IMR-90 (cell line): ENCODE measurements around the gene SPECC1L. TPM values are rescaled to one million over a fixed set of nuclear protein-coding genes. Genes with fewer than 3 reads are reported as not detected.

Experiments
- ATAC-seq: fragments of 200-7000 bp; cut with Tn5 transposase; 2 replicates; pipeline ENCODE4 v1.9.1; 2020; ENCODE audit warnings: low read depth, mild to moderate bottlenecking, moderate library complexity
- BruUV-seq: library from RNA; stranded (reverse); fragments of 400-500 nt; replicated peaks from 2 replicates; lab custom pipeline; 2021; lab: Mats Ljungman, UMichigan
- CTCF ChIA-PET: fragments of 300-600 bp; formaldehyde crosslinking; extraction: SDS; loops from one replicate; lab custom pipeline; 2021; ENCODE audit warnings: antibody characterized with exemption; lab: Yijun Ruan, JAX
- POLR2A ChIA-PET: fragments of 300-600 bp; sonication (Branson Sonifier 250); formaldehyde crosslinking; loops from one replicate; lab custom pipeline; 2022; ENCODE audit warnings: antibody characterized with exemption; ENCODE audit not compliant: unreplicated experiment; lab: Charles Lee
- DNase-seq: peaks from one replicate; pipeline ENCODE4 v3.0.0; 2013
- H2AFZ ChIP-seq: replicated peaks from 2 replicates; pipeline ENCODE3; 2013; ENCODE audit warnings: low read length, mild to moderate bottlenecking; ENCODE audit not compliant: poor library complexity
- H2AK5ac ChIP-seq: 2 replicates; pipeline ENCODE4 v1.6.1; 2013; ENCODE audit warnings: low read depth, low read length, inconsistent platforms
- H2AK9ac ChIP-seq: replicated peaks from 2 replicates; pipeline ENCODE3; 2013; ENCODE audit warnings: mild to moderate bottlenecking, low read depth, low read length, moderate library complexity; ENCODE audit not compliant: poor library complexity
- H2BK120ac ChIP-seq: 2 replicates; pipeline ENCODE4 v1.6.1; 2013; ENCODE audit warnings: low read depth, low read length, inconsistent platforms
- H2BK15ac ChIP-seq: 3 replicates; pipeline ENCODE4 v1.6.1; 2013; ENCODE audit warnings: low read depth, low read length, inconsistent platforms
- H2BK20ac ChIP-seq: 2 replicates; pipeline ENCODE4 v1.6.1; 2013; ENCODE audit warnings: low read depth, mild to moderate bottlenecking, inconsistent platforms, low read length, moderate library complexity
- H2BK5ac ChIP-seq: 2 replicates; pipeline ENCODE4 v1.6.1; 2013; ENCODE audit warnings: mild to moderate bottlenecking, low read depth, low read length, inconsistent platforms; ENCODE audit not compliant: poor library complexity, severe bottlenecking
- H3K14ac ChIP-seq: replicated peaks from 2 replicates; pipeline ENCODE4 v1.6.1; 2013; ENCODE audit warnings: low read depth, low read length, inconsistent platforms
- H3K18ac ChIP-seq: 2 replicates; pipeline ENCODE4 v1.6.1; 2013; ENCODE audit warnings: low read depth, low read length, control low read depth
- H3K23ac ChIP-seq: 2 replicates; pipeline ENCODE4 v1.6.1; 2013; ENCODE audit warnings: low read depth, low read length, inconsistent platforms
- H3K27ac ChIP-seq: 2 replicates; pipeline ENCODE4 v1.5.1; 2013; ENCODE audit warnings: mild to moderate bottlenecking, control low read depth, low read length; ENCODE audit not compliant: insufficient read depth
- H3K27me3 ChIP-seq: 2 replicates; pipeline ENCODE4 v1.6.1; 2013; ENCODE audit warnings: low read length; ENCODE audit not compliant: control insufficient read depth, insufficient read depth
- H3K36me3 ChIP-seq: 2 replicates; pipeline ENCODE4 v1.6.1; 2013; ENCODE audit warnings: low read length, mixed read lengths; ENCODE audit not compliant: control insufficient read depth, insufficient read depth
- H3K4ac ChIP-seq: 2 replicates; pipeline ENCODE4 v1.6.1; 2013; ENCODE audit warnings: low read depth, low read length, inconsistent platforms
- H3K4me1 ChIP-seq: 2 replicates; pipeline ENCODE4 v1.6.1; 2013; ENCODE audit warnings: low read length, mixed read lengths; ENCODE audit not compliant: control insufficient read depth, insufficient read depth
- H3K4me2 ChIP-seq: 2 replicates; pipeline ENCODE4 v1.6.1; 2013; ENCODE audit warnings: low read depth, mild to moderate bottlenecking, control low read depth, low read length, moderate library complexity
- H3K4me3 ChIP-seq: 2 replicates; pipeline ENCODE4 v1.5.1; 2013; ENCODE audit warnings: low read depth, mild to moderate bottlenecking, control low read depth, low read length, moderate library complexity; ENCODE audit not compliant: insufficient read depth
- H3K56ac ChIP-seq: 2 replicates; pipeline ENCODE4 v1.6.1; 2013; ENCODE audit warnings: low read length, inconsistent platforms; ENCODE audit not compliant: insufficient read depth; ENCODE audit errors: extremely low read depth
- H3K79me1 ChIP-seq, 2 experiments: 2 replicates each; pipeline ENCODE4 v1.6.1; 2013; ENCODE audit warnings: low read length in 2 of 2, inconsistent platforms in 1 of 2, low read depth in 1 of 2
- H3K9ac ChIP-seq: 2 replicates; pipeline ENCODE4 v1.6.1; 2013; ENCODE audit warnings: low read depth, low read length, control low read depth
- H3K9me1 ChIP-seq: 2 replicates; pipeline ENCODE4 v1.6.1; 2013; ENCODE audit warnings: low read length, inconsistent platforms; ENCODE audit not compliant: insufficient read depth
- H3K9me3 ChIP-seq: 2 replicates; pipeline ENCODE4 v1.6.1; 2013; ENCODE audit warnings: low read length; ENCODE audit not compliant: control insufficient read depth, insufficient read depth
- H4K20me1 ChIP-seq: 2 replicates; pipeline ENCODE4 v1.6.1; 2013; ENCODE audit warnings: low read length, inconsistent platforms; ENCODE audit not compliant: insufficient read depth
- H4K5ac ChIP-seq: 2 replicates; pipeline ENCODE4 v1.6.1; 2013; ENCODE audit warnings: mild to moderate bottlenecking, low read depth, low read length, control low read depth
- H4K8ac ChIP-seq, 2 experiments: 2 replicates each; pipeline ENCODE4 v1.6.1; 2013; ENCODE audit warnings: low read depth in 2 of 2, low read length in 2 of 2, control low read depth in 1 of 2, inconsistent platforms in 1 of 2
- H4K91ac ChIP-seq: 2 replicates; pipeline ENCODE4 v1.6.1; 2013; ENCODE audit warnings: low read depth, low read length, inconsistent platforms; ENCODE audit not compliant: insufficient read depth
- RCOR1 ChIP-seq: IDR thresholded peaks from 2 replicates; pipeline ENCODE4 v1.6.1; 2012; ENCODE audit warnings: mild to moderate bottlenecking, low read length, improper control_type of control experiment; ENCODE audit not compliant: insufficient replicate concordance
- WGBS, 2 experiments: methylation state at CpG; one replicate each; pipeline versions ENCODE4 v1.1.5 to v1.1.7; 2013; ENCODE audit warnings: missing lambda C conversion rate in 2 of 2; ENCODE audit not compliant: insufficient read length in 1 of 2; ENCODE audit errors: extremely low coverage in 2 of 2; 5-methylcytosine and 5-hydroxymethylcytosine counted together
- dilution Hi-C: fragments of 300-500 bp; cut with HindIII; formaldehyde crosslinking; loops from one replicate; pipeline ENCODE4 v1.14.3; 2018; ENCODE audit warnings: low sequenced_read_pairs; ENCODE audit not compliant: unreplicated experiment
- in situ Hi-C: fragments of 300-500 bp; cut with MboI; formaldehyde crosslinking; loops from 3 replicates; pipeline ENCODE4 v1.14.3; 2019; ENCODE audit warnings: low sequenced_read_pairs, inconsistent platforms, mixed read lengths
- intact Hi-C: fragments of 100-400 bp; cut with micrococcal nuclease; formaldehyde crosslinking; loops from 2 replicates; pipeline ENCODE4 v1.10.0; 2022
- polyA plus RNA-seq, 3 experiments: library from polyadenylated mRNA; depleted of rRNA; stranded (reverse); fragments of >200 nt; gene quantifications; 2 replicates each; pipeline ENCODE4 v1.2.3, GENCODE V29; 2012; ENCODE audit warnings: low replicate concordance in 1 of 3
- total RNA-seq: library from RNA; depleted of rRNA; stranded (reverse); fragments of >200 nt; gene quantifications from 2 replicates; pipeline ENCODE4 v1.2.3, GENCODE V29; 2012

Gene SPECC1L
- total and polyA plus RNA-seq, 2 of the 4 experiments (the other 2 are of a cell fraction) = 18.7 to 44.1 TPM

DNA sequence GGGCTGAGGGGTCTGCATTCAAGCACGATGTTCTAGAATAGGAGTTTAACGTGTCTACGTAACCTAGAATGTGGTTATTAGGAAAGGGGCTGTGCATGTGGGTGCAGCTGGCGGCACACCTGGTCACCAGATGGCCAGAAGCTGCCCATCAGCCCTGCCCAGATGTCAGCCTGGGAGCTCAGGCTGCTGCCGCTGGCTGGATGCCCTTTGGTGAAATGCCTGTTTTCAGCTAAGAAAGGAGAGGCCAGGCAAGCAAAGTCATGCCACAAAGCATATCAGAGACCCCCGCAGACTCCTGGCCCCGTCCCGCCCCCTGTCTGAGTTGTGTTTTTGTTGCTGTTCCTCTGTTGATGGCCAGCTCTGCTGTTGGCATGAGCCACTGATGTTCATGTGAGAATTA is 145.5 kb downstream of the SPECC1L start:
- H2BK15ac ChIP-seq = no peak overlapping the region
- ATAC-seq (no peak), DNase-seq (no peak)
- WGBS, 2 experiments = 90% methylated on average over 5 of the region's 8 CpGs; no CpG with 5 or more reads in 1 of the 2 experiments
- no peak overlapping the region for H3K14ac ChIP-seq
- no peaks in the 10 kb centered on the region for H3K27me3 ChIP-seq
- H2BK5ac ChIP-seq = no peak overlapping the region
- no peak overlapping the region for H3K56ac ChIP-seq
- no peak overlapping the region for H3K27ac ChIP-seq
- no peak overlapping the region for H4K91ac ChIP-seq
- no peak overlapping the region for H2BK20ac ChIP-seq
- dilution Hi-C loops (no loop called here), intact Hi-C loops (no loop called here), in situ Hi-C loops (loop anchor here (5.0 kb wide), 1 partner anchor 86 kb away; no protein-coding TSS in a partner anchor)
- ChIA-PET CTCF (interaction anchor here (2.2 kb wide), 1 partner anchor 17 kb away, joined by 5 read pairs; no protein-coding TSS in a partner anchor), POLR2A (no interaction called here)
- no peak overlapping the region for H3K18ac ChIP-seq
- no peak overlapping the region for H2BK120ac ChIP-seq
- H3K36me3 ChIP-seq = peaks cover 15% of the 10 kb centered on the region; the same call in 1 of the 2 replicates
- H3K4me3 ChIP-seq = no peak overlapping the region
- H2AFZ ChIP-seq = no peak overlapping the region
- no peak for TF ChIP-seq RCOR1
- H4K8ac ChIP-seq = no peak overlapping the region
- peaks cover 7 to 21% of the 10 kb centered on the region in 2 experiments; a peak in 2 of 4 replicates for H3K79me1 ChIP-seq
- H2AK5ac ChIP-seq = no peak overlapping the region
- H3K4ac ChIP-seq = no peak overlapping the region
- BruUV-seq = no TSS peak
- no peak overlapping the region for H3K23ac ChIP-seq
- peaks cover 23% of the 10 kb centered on the region for H3K9me1 ChIP-seq
- no peak overlapping the region for H2AK9ac ChIP-seq
- H3K9me3 ChIP-seq = no peaks in the 10 kb centered on the region
- no peak overlapping the region for H4K5ac ChIP-seq
- H4K20me1 ChIP-seq = peaks cover 6% of the 10 kb centered on the region
- H3K4me1 ChIP-seq = peaks cover 16% of the 10 kb centered on the region
- H3K4me2 ChIP-seq = no peak overlapping the region
- no peak overlapping the region for H3K9ac ChIP-seq
